HepG2 (cell line): Measurements from ENCODE around the gene NOL12. TPM values are rescaled to one million over a fixed set of nuclear protein-coding genes. Genes with fewer than 3 reads are reported as not detected.
A peak's percentile ranks its signal among the peaks of the same experiment; 100 is the strongest.

Experiments
- CBX5 ChIP-seq: sonication (generic); formaldehyde crosslinking; IDR thresholded peaks from 2 replicates; pipeline ENCODE4 v1.4.0; 2020; ENCODE audit warnings: missing genetic modification reagents, borderline replicate concordance
- ESRRA ChIP-seq: sonication (generic); formaldehyde crosslinking; IDR thresholded peaks from 2 replicates; pipeline ENCODE4 v1.5.1; 2020; ENCODE audit warnings: mild to moderate bottlenecking, low read depth, missing genetic modification reagents
- FOXP4 ChIP-seq: sonication (generic); formaldehyde crosslinking; IDR thresholded peaks from 2 replicates; pipeline ENCODE4 v1.4.0; 2020; ENCODE audit warnings: missing genetic modification reagents
- HMGA1 ChIP-seq: sonication (generic); formaldehyde crosslinking; conservative IDR thresholded peaks from 2 replicates; pipeline ENCODE4 v1.4.0; 2020; ENCODE audit warnings: missing genetic modification reagents
- HOXD1 ChIP-seq: sonication (generic); formaldehyde crosslinking; IDR thresholded peaks from 2 replicates; pipeline ENCODE4 v1.5.0; 2020; ENCODE audit warnings: missing genetic modification reagents
- KDM6A ChIP-seq: IDR thresholded peaks from 2 replicates; pipeline ENCODE4 v1.6.1; 2016; ENCODE audit warnings: low read depth
- KLF15 ChIP-seq: sonication (generic); formaldehyde crosslinking; IDR thresholded peaks from 2 replicates; pipeline ENCODE4 v1.8.1; 2023; ENCODE audit warnings: borderline replicate concordance, mild to moderate bottlenecking, inconsistent platforms, missing genetic modification reagents, mixed read lengths
- MIXL1 ChIP-seq: IDR thresholded peaks from 2 replicates; pipeline ENCODE4 v1.6.1; 2016
- MYC ChIP-seq: sonication (generic); formaldehyde crosslinking; IDR thresholded peaks from 2 replicates; pipeline ENCODE4 v1.9.0; 2021; ENCODE audit warnings: missing genetic modification reagents, borderline replicate concordance
- NFE2L2 ChIP-seq: fragments of 150-350 bp; IDR thresholded peaks from 2 replicates; pipeline ENCODE4 v1.6.1; 2014; ENCODE audit warnings: low read length
- NFYB ChIP-seq: sonication (generic); formaldehyde crosslinking; IDR thresholded peaks from 2 replicates; pipeline ENCODE4 v1.4.0; 2020; ENCODE audit warnings: missing genetic modification reagents
- PBX3 ChIP-seq: sonication (generic); formaldehyde crosslinking; IDR thresholded peaks from 2 replicates; pipeline ENCODE4 v1.8.1; 2023; ENCODE audit warnings: missing genetic modification reagents, inconsistent platforms, borderline replicate concordance
- PHF5A ChIP-seq: IDR thresholded peaks from one replicate; pipeline ENCODE4 v1.6.1; 2018; ENCODE audit warnings: low read depth, missing genetic modification reagents; ENCODE audit not compliant: unreplicated experiment
- PRMT3 ChIP-seq: sonication (generic); formaldehyde crosslinking; IDR thresholded peaks from 2 replicates; pipeline ENCODE4 v1.8.1; 2022; ENCODE audit warnings: low read depth, mild to moderate bottlenecking, moderate library complexity, missing genetic modification reagents, borderline replicate concordance
- RAD21 ChIP-seq: fragments of 450-650 bp; formaldehyde crosslinking; IDR thresholded peaks from 2 replicates; pipeline ENCODE4 v1.5.0; 2020; ENCODE audit warnings: mild to moderate bottlenecking
- SMC3 ChIP-seq: IDR thresholded peaks from 2 replicates; pipeline ENCODE4 v1.6.1; 2011; ENCODE audit warnings: low read length, improper control_type of control experiment
- SPEN ChIP-seq: sonication (generic); formaldehyde crosslinking; IDR thresholded peaks from 2 replicates; pipeline ENCODE4 v1.5.1; 2020; ENCODE audit warnings: low read depth, mild to moderate bottlenecking, missing genetic modification reagents
- TAF1 ChIP-seq: sonication (generic); formaldehyde crosslinking; IDR thresholded peaks from 2 replicates; pipeline ENCODE4 v1.4.0; 2020; ENCODE audit warnings: missing genetic modification reagents
- XBP1 ChIP-seq: sonication (generic); formaldehyde crosslinking; IDR thresholded peaks from 2 replicates; pipeline ENCODE4 v1.5.0; 2020; ENCODE audit warnings: missing genetic modification reagents
- ZBTB26 ChIP-seq: IDR thresholded peaks from 2 replicates; pipeline ENCODE4 v1.6.1; 2016; ENCODE audit warnings: missing compliant biosample characterization, missing genetic modification reagents, borderline replicate concordance
- ZBTB44 ChIP-seq: sonication (generic); formaldehyde crosslinking; IDR thresholded peaks from 2 replicates; pipeline ENCODE4 v1.4.0; 2020; ENCODE audit warnings: missing genetic modification reagents
- ZFX ChIP-seq: sonication (generic); formaldehyde crosslinking; IDR thresholded peaks from 2 replicates; pipeline ENCODE4 v1.4.0; 2020; ENCODE audit warnings: mild to moderate bottlenecking, low read depth, missing genetic modification reagents, moderate library complexity
- ZNF256 ChIP-seq: sonication (generic); formaldehyde crosslinking; conservative IDR thresholded peaks from 2 replicates; pipeline ENCODE4 v1.4.0; 2020; ENCODE audit warnings: missing genetic modification reagents
- ZNF354B ChIP-seq: sonication (generic); formaldehyde crosslinking; IDR thresholded peaks from 2 replicates; pipeline ENCODE4 v1.8.0; 2022; ENCODE audit warnings: mild to moderate bottlenecking, missing genetic modification reagents
- ZNF382 ChIP-seq: sonication (generic); formaldehyde crosslinking; IDR thresholded peaks from 2 replicates; pipeline ENCODE4 v1.5.0; 2020; ENCODE audit warnings: missing genetic modification reagents, mild to moderate bottlenecking, borderline replicate concordance
- ZNF790 ChIP-seq: sonication (generic); formaldehyde crosslinking; IDR thresholded peaks from 2 replicates; pipeline ENCODE4 v1.8.0; 2022; ENCODE audit warnings: missing genetic modification reagents, mild to moderate bottlenecking, borderline replicate concordance
- polyA plus RNA-seq, 8 experiments: library from polyadenylated mRNA; depleted of rRNA in 3 of 8; stranded (reverse) in 7 of 8; unstranded in 1 of 8; fragments of >200 nt; fragmentation: Illumina TruSeq in 4 of 8; extraction: Trizol in 4 of 8; gene quantifications; 2 replicates each; pipeline versions ENCODE4 v1.2.1 to v1.2.3, GENCODE V29; 2011 to 2016; ENCODE audit warnings: low read depth in 4 of 8, missing spikeins in 1 of 8, mixed read lengths in 1 of 8; ENCODE audit not compliant: insufficient read depth in 1 of 8
- total RNA-seq, 5 experiments: library from RNA; depleted of rRNA; stranded (reverse); fragments of >200 nt; fragmentation: Illumina TruSeq; extraction: Trizol; gene quantifications; 2 replicates each; pipeline ENCODE4 v1.2.3, GENCODE V29; 2016; ENCODE audit warnings: low read depth in 1 of 5

The NOL12 gene
- total and polyA plus RNA-seq, 2 of the 13 experiments (the other 11 are each of a cell fraction or from before 2014, with no cell fraction given): 14.3 to 31.4 TPM

- TF ChIP-seq HMGA1 (CRISPR knock-in tag) (no peak), NFYB (peak; percentile 78), TAF1 (CRISPR knock-in tag) (peak; percentile 42; the same call in 1 of the 2 replicates), MYC (peak; percentile 35; the same call in 1 of the 2 replicates), CBX5 (CRISPR knock-in tag) (peak; percentile 28; the same call in 1 of the 2 replicates), PRMT3 (no peak), KLF15 (CRISPR knock-in tag) (no peak), FOXP4 (CRISPR knock-in tag) (peak; percentile 89), KDM6A (no peak), ZFX (CRISPR knock-in tag) (peak; percentile 96), SPEN (CRISPR knock-in tag) (peak; percentile 80), ZBTB26 (CRISPR knock-in tag) (no peak), SMC3 (peak; percentile 47; the same call in 1 of the 2 replicates), PHF5A (CRISPR knock-in tag) (peak; percentile 71), XBP1 (CRISPR knock-in tag) (no peak), PBX3 (CRISPR knock-in tag) (no peak), RAD21 (CRISPR knock-in tag) (peak; percentile 24), ZBTB44 (CRISPR knock-in tag) (no peak), NFE2L2 (peak; percentile 52; the same call in 1 of the 2 replicates), MIXL1 (no peak), ZNF790 (CRISPR knock-in tag) (no peak), HOXD1 (CRISPR knock-in tag) (no peak), ZNF256 (CRISPR knock-in tag) (no peak), ZNF354B (CRISPR knock-in tag) (no peak), ZNF382 (CRISPR knock-in tag) (no peak), ESRRA (CRISPR knock-in tag) (no peak)
Observed at GRCh38 chr22:37731804-37732471, 45.8 kb downstream of the NOL12 start (continued).
